GM12873 (cell line): ENCODE results near the gene HK1.

Source experiments
- CTCF ChIP-seq: IDR thresholded peaks from 2 replicates; pipeline ENCODE4 v1.5.1; 2012; ENCODE audit warnings: low read depth, mild to moderate bottlenecking, moderate library complexity, low read length, control low read depth; ENCODE audit not compliant: insufficient read depth; ENCODE audit errors: missing control alignments

The HK1 gene

GRCh38 chr10:69411476-69411875, 133.2 kb downstream of the HK1 start:
- TF ChIP-seq CTCF, result no peak

GRCh38 chr10:69412232-69412790, 134.0 kb downstream of the HK1 start:
- no peak for TF ChIP-seq CTCF

- peak; percentile 76 for TF ChIP-seq CTCF
These were observed 135.0 kb downstream of the HK1 start for GRCh38 chr10:69413221-69413865.

GRCh38 chr10:69414036-69415018, 136.0 kb downstream of the HK1 start:
- TF ChIP-seq CTCF, result no peak

GRCh38 chr10:69415049-69415448, 136.8 kb downstream of the HK1 start:
- no peak for TF ChIP-seq CTCF

- no peak for TF ChIP-seq CTCF
These were observed 137.7 kb downstream of the HK1 start for GRCh38 chr10:69415951-69416350.

- TF ChIP-seq CTCF, result no peak
These were observed 138.4 kb downstream of the HK1 start, which contains the start of gene TACR2 for GRCh38 chr10:69416695-69417094. Gene TACR2, minus strand, starts transcription at chr10:69416918. Its CDS starts 595 bp downstream, at chr10:69416323.
